ENCODE data around the gene NGRN. TPM values are rescaled to one million over a fixed set of nuclear protein-coding genes. Genes with fewer than 3 reads are reported as not detected.

The NGRN gene, protein sequence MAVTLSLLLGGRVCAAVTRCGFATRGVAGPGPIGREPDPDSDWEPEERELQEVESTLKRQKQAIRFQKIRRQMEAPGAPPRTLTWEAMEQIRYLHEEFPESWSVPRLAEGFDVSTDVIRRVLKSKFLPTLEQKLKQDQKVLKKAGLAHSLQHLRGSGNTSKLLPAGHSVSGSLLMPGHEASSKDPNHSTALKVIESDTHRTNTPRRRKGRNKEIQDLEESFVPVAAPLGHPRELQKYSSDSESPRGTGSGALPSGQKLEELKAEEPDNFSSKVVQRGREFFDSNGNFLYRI
- 87.3 to 116 TPM (median 94.0 TPM) in 3 replicates for total RNA-seq
- long read RNA-seq, full-length matches to known transcripts = 261 of 261 reads
- long read RNA-seq, partial matches to known transcripts = 0 of 261 reads
- long read RNA-seq, other reads (novel, unspliced or antisense) = 0 of 261 reads

DNA sequence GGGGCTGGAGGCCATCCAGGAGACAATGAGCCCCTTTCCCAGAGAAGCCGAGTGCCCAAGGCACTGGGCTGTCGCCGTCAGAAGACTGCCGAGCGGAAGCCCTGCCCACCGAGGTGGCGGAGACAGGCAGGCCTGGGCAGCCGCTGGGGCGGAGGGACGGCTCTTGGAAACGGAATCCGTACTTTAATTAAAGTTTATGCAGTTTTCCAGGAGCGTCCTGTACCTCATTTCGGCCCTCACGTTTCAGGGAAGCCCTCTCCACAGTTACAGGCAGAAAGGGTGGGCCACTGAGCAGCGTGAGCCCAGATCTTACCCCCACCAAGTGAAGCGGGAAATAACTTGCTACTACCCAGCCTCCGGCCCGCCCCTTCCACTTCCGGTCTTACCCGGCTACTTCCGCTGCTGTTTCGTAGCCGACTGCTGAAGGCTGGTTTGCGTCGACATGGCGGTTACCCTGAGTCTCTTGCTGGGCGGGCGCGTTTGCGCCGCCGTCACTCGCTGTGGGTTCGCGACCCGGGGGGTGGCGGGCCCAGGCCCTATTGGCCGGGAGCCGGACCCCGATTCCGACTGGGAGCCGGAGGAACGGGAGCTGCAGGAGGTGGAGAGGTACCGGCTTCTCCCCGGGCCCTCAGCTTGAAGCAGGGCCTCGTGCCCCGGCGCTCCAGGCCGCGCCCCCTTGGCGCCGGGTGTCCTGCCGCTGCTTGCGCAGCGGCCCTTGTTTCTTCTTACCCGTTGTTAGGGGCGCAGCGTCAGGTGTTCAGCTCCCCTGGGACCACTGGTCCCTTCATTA is at the start of gene NGRN:
Gene NGRN, plus strand, starts transcription at position 402 of the 790 bp plus-strand sequence. Its CDS starts 41 bp downstream, at position 443.
- peak; percentile 96 for DNase-seq (ENCODE audit: low spot score)
- Mint-ChIP-seq H3K27ac (ENCODE audit: unreplicated experiment) (peak within 1 kb of the TSS; percentile 96), H3K9me3 (ENCODE audit: low read depth) (no peaks in the 10 kb centered on the region), H3K4me3 (ENCODE audit: unreplicated experiment) (peak within 1 kb of the TSS; percentile 94), H3K4me1 (ENCODE audit: low read depth) (peaks cover 44% of the 10 kb centered on the region), H3K27me3 (ENCODE audit: low read depth) (no peaks in the 10 kb centered on the region), H3K36me3 (ENCODE audit: low read depth) (peaks cover 11% of the 10 kb centered on the region)
- TF ChIP-seq, protein P1, sequence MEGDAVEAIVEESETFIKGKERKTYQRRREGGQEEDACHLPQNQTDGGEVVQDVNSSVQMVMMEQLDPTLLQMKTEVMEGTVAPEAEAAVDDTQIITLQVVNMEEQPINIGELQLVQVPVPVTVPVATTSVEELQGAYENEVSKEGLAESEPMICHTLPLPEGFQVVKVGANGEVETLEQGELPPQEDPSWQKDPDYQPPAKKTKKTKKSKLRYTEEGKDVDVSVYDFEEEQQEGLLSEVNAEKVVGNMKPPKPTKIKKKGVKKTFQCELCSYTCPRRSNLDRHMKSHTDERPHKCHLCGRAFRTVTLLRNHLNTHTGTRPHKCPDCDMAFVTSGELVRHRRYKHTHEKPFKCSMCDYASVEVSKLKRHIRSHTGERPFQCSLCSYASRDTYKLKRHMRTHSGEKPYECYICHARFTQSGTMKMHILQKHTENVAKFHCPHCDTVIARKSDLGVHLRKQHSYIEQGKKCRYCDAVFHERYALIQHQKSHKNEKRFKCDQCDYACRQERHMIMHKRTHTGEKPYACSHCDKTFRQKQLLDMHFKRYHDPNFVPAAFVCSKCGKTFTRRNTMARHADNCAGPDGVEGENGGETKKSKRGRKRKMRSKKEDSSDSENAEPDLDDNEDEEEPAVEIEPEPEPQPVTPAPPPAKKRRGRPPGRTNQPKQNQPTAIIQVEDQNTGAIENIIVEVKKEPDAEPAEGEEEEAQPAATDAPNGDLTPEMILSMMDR (IDR thresholded peaks at IDR 0.05) = no peak

DNA sequence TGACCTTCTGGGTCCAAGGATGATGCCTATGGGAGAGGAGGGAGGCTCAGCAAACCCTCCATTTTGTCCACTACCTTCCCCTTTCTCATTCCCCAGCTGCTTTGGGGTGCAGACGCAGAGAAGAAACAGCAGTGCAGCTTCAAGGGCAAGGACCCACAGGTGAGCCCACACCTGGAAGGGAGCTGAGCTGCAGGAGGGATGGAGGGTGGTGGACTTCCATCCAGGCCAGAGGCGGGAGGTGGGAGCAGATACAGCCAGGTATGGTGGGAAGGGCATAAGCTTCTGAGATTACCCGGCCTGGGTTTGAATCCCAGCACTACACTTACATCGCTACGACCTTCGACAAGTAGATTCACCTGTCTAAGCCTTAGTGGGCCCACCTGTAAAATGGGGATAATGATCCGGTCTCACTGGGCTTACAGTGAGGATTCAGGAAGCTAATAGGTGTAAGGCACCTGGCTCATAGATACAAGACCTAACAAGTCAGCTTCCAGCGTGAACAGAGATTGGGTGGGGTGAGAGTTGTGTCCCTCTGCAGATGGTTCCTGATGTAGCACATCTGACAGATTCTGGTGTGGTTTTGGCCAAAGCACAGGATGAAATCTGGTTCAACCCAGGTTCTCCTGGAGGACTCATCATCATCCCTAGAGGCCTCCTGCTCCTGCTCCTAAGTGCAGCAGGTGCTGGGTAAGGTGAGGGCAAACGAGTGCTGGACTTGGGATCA is 47.6 kb upstream of the NGRN start:
- no peak for DNase-seq (ENCODE audit: low spot score)

DNA sequence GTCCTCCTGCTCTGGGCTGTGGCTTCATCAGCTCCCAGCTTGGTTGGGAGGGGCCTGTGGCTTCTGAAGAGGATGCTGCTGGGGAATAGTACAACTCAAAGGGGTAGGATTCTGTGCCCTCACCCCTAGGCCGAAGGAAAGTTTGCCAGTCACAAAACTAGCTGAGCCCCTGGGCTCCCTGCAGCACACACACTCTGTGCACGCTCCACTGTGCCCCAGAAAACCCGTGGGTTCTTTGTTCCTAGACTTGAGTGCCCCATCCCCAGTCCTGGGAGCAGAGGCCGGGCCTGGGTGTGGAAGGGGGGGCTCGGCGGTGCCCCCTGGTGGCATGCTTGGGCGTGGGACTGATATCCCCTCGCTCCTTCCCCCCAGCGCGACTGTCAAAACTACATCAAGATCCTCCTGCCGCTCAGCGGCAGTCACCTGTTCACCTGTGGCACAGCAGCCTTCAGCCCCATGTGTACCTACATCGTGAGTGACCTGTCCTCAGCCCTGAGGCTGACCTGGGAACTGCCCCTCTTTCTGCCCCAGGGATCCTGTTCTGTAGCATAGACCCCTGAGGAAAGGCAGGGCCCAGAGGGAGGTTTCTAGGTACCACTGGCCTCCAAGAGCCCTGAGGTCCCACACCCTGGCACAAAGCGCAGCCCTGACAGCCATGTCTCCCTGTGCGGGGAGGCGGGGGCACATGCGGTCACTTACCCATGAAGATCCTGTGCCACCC is 45.9 kb upstream of the NGRN start:
- DNase-seq (ENCODE audit: low spot score) = no peak
- no peak overlapping the region for H3K27ac Mint-ChIP-seq (ENCODE audit: unreplicated experiment)

More for the DNA sequence above, 47.6 kb upstream of the NGRN start:
- Mint-ChIP-seq H3K36me3 (ENCODE audit: low read depth) (no peaks in the 10 kb centered on the region), H3K4me1 (ENCODE audit: low read depth) (peaks cover 10% of the 10 kb centered on the region), H3K27me3 (ENCODE audit: low read depth) (no peaks in the 10 kb centered on the region), H3K27ac (ENCODE audit: unreplicated experiment) (no peak overlapping the region), H3K9me3 (ENCODE audit: low read depth) (no peaks in the 10 kb centered on the region), H3K4me3 (ENCODE audit: unreplicated experiment) (no peak overlapping the region)
- TF ChIP-seq, protein P1 (IDR thresholded peaks at IDR 0.05) = no peak

DNA sequence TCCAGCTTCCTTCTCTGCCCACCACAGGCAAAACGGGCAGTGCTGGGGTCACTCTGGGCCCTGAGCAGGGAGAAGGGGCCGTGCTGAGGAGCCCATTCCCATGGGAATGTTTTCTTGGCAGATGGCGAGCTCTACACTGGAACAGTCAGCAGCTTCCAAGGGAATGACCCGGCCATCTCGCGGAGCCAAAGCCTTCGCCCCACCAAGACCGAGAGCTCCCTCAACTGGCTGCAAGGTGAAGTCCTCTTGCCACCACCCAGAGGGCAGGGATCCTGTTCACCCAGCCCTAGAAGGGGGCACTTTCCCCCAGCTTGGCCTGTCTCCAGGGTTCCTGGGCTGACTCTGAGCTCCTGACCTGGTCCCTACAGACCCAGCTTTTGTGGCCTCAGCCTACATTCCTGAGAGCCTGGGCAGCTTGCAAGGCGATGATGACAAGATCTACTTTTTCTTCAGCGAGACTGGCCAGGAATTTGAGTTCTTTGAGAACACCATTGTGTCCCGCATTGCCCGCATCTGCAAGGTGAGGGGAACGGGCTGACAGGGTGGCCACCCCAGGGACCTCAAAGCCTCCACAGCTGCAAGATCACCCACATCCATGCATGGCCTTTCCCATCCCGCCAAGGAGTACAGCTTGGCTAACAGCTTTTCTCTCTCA is 44.1 kb upstream of the NGRN start:
- no peak for DNase-seq (ENCODE audit: low spot score)
- Mint-ChIP-seq H3K4me1 (ENCODE audit: low read depth) (peaks cover 10% of the 10 kb centered on the region), H3K27me3 (ENCODE audit: low read depth) (no peaks in the 10 kb centered on the region), H3K4me3 (ENCODE audit: unreplicated experiment) (no peak overlapping the region), H3K9me3 (ENCODE audit: low read depth) (no peaks in the 10 kb centered on the region), H3K36me3 (ENCODE audit: low read depth) (peaks cover 2% of the 10 kb centered on the region), H3K27ac (ENCODE audit: unreplicated experiment) (no peak overlapping the region)
- TF ChIP-seq, protein P1 (IDR thresholded peaks at IDR 0.05) = peak; percentile 84

More for the DNA sequence above, 45.9 kb upstream of the NGRN start:
- no peaks in the 10 kb centered on the region for H3K36me3 Mint-ChIP-seq (ENCODE audit: low read depth)
- H3K27me3 Mint-ChIP-seq (ENCODE audit: low read depth) = no peaks in the 10 kb centered on the region
- peaks cover 10% of the 10 kb centered on the region for H3K4me1 Mint-ChIP-seq (ENCODE audit: low read depth)
- no peak overlapping the region for H3K4me3 Mint-ChIP-seq (ENCODE audit: unreplicated experiment)
- H3K9me3 Mint-ChIP-seq (ENCODE audit: low read depth) = no peaks in the 10 kb centered on the region
- TF ChIP-seq, protein P1 (IDR thresholded peaks at IDR 0.05) = peak; percentile 82
